PC-3 (cell line): ENCODE results near the gene CCNL2.

Experiments
- EZH2 ChIP-seq: fragments of 300-600 bp; sonication (generic); IDR thresholded peaks from one replicate; pipeline ENCODE4 v1.6.1; 2017; ENCODE audit warnings: antibody characterized with exemption, mild to moderate bottlenecking, low read length; ENCODE audit not compliant: unreplicated experiment
- TF ChIP-seq, protein P1 (sequence below): fragments of 300-600 bp; sonication (generic); conservative IDR thresholded peaks from 2 replicates; pipeline ENCODE4 v1.5.1; 2017; ENCODE audit warnings: antibody characterized with exemption, low read depth, mild to moderate bottlenecking, low read length

DNA sequence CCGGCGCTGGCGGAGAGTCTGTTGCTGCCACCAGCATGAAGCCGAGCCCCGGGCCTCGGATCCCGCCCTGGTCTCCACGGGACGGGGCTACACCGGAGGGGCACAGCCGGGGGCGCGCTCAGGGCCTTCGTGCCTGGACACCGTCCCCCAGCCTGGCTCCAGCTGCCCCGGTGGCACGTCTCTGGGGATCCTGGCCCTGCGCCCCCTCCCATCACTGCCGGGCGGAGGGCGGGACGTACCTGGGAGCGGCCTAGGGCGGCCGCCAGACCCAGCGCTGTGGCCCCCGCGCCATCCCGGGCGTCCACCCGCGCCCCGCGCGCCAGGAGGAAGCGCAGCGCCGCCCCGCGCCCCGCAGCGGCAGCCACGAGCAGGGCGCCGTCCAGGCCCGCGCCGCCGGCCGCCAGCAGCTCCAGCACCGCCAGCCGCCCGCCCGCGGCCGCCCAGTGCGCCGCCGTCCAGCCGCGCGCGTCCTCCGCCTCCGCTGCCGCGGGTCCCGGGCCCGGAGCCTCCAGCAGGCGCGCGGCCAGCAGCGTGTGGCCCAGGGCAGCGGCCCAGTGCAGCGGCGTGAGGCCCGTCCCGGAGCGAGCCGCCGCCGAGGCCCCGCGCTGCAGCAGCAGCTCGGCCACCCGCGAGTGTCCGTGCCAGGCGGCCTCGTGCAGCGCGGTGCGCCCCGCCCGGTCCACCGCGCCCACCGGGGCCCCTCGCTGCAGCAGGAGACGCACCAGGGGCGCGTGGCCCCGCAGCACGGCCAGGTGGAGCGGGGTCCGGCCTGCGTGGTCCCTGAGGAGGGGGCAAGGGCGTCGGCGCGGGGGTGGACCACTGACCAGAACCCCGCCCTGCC lies 20.9 kb upstream of the CCNL2 start:
- TF ChIP-seq, protein P1, sequence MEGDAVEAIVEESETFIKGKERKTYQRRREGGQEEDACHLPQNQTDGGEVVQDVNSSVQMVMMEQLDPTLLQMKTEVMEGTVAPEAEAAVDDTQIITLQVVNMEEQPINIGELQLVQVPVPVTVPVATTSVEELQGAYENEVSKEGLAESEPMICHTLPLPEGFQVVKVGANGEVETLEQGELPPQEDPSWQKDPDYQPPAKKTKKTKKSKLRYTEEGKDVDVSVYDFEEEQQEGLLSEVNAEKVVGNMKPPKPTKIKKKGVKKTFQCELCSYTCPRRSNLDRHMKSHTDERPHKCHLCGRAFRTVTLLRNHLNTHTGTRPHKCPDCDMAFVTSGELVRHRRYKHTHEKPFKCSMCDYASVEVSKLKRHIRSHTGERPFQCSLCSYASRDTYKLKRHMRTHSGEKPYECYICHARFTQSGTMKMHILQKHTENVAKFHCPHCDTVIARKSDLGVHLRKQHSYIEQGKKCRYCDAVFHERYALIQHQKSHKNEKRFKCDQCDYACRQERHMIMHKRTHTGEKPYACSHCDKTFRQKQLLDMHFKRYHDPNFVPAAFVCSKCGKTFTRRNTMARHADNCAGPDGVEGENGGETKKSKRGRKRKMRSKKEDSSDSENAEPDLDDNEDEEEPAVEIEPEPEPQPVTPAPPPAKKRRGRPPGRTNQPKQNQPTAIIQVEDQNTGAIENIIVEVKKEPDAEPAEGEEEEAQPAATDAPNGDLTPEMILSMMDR: no peak
- TF ChIP-seq EZH2: no peak
